LNCaP clone FGC (cell line): ENCODE results near the gene FGF18.

ENCODE experiments used
- DNase-seq: peaks from one replicate; pipeline ENCODE4 v3.0.0-alpha.2; 2011; ENCODE audit warnings: low read depth
- H3K4me3 ChIP-seq: 2 replicates; pipeline ENCODE4 v1.5.1; 2011; ENCODE audit warnings: mild to moderate bottlenecking, low read depth, low read length, control low read depth
- TF ChIP-seq, protein P1 (sequence below): IDR thresholded peaks from 2 replicates; pipeline ENCODE4 v1.5.1; 2012; ENCODE audit warnings: mild to moderate bottlenecking; ENCODE audit not compliant: control insufficient read depth, insufficient read depth; ENCODE audit errors: extremely low read depth

Gene FGF18

DNA sequence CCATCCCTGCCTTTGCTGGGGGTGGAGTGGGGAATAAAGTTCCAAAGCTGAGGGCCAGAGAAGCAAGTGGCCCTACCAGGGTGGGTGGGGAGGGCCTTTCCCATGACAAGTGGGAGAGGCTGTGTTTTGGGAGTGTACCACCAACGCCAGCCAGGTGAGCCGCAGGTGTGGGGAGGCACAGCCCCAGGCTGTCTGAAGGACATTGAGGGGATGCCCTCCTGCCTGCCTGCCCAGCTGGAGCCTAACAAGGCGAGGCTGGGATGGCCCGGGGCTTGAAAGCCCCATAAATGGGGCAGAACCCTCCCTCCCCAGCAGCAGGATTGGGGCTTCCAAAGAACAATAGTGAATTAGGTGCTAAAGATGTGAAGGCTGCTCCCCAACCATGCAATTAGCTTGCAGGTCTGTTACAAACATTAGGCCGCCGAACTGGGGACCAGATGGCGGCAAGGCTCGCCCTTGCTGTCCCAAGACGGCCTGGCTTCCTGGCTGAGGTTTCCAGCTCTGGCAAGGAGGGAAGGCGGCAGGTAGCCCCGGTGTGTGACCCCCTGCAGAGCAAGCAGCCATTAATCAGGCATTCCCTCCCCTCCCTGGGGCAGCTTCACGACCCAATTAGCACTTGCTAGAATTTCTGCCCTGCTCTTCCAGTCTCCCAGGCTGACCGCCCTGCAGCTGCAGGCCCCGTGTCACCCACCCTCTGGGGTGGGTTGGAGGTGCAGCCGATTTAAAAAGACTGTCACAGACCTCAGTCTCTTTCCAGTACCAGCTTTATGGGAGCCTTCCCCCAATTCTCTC, 42.9 kb downstream of the FGF18 start:
- no peak for DNase-seq
- TF ChIP-seq, protein P1, sequence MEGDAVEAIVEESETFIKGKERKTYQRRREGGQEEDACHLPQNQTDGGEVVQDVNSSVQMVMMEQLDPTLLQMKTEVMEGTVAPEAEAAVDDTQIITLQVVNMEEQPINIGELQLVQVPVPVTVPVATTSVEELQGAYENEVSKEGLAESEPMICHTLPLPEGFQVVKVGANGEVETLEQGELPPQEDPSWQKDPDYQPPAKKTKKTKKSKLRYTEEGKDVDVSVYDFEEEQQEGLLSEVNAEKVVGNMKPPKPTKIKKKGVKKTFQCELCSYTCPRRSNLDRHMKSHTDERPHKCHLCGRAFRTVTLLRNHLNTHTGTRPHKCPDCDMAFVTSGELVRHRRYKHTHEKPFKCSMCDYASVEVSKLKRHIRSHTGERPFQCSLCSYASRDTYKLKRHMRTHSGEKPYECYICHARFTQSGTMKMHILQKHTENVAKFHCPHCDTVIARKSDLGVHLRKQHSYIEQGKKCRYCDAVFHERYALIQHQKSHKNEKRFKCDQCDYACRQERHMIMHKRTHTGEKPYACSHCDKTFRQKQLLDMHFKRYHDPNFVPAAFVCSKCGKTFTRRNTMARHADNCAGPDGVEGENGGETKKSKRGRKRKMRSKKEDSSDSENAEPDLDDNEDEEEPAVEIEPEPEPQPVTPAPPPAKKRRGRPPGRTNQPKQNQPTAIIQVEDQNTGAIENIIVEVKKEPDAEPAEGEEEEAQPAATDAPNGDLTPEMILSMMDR = no peak
- no peak overlapping the region for H3K4me3 ChIP-seq

- H3K4me3 ChIP-seq = no peak overlapping the region
- DNase-seq = no peak
- TF ChIP-seq, protein P1 = no peak
These were observed 43.7 kb downstream of the FGF18 start for GRCh38 chr5:171462928-171463861.

DNA sequence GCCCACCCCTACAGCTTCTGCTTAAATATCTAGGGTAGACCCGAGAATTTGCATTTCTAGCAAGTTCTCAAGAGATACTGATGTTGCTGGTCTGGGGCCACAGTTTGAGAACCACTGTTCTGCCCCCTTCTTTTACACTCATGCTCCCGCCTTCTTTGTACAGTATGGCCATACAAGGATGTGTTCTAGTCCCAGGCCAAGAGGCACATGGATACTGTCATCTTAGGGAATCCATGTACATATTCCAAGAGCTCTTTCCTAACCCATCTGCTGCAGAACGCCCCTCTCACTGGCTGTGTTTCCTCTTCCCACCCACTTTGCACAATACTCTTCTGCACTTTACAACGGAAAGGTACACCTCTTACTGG, 44.4 kb downstream of the FGF18 start:
- no peak for DNase-seq
- TF ChIP-seq, protein P1 = no peak
- H3K4me3 ChIP-seq = no peak overlapping the region

DNA sequence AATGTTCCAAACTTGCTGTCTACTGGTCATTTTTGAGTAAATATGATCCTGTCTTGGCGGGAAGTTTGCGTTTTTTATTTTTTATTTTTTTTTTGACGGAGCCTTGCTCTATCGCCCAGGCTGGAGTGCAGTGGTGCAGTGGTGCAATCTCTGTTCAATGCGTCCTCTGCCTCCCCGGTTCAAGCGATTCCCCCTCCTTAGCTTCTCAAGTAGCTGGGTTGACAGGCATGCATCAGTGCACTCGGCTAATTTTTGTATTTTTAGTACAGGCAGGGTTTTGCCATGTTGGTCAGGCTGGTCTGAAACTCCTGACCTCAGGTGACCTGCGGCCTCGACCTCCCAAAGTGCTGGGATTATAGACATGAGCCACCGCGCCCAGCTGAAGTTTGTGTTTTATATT, 45.4 kb downstream of the FGF18 start:
- H3K4me3 ChIP-seq = no peak overlapping the region
- DNase-seq = no peak
- TF ChIP-seq, protein P1 = no peak

DNA sequence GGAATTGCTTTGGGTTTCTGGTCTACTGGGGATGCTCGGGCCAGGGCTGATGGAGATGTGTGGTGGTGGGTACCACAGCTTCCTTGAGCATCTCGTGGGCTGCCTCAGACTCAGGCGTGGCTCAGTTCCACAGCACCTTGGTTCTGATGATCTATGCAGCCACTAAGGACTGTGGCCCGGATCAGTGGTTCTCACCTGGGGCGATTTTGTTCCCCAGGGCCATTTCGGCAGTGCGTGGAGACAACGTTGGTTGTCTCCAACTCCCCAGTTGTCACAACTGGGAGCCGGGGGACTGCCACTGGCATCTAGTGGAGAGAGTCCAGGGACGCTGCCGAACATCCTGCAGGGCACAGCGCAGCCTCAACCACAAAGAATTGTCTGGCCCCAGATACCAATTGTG, 47.7 kb downstream of the FGF18 start:
- H3K4me3 ChIP-seq = no peak overlapping the region
- TF ChIP-seq, protein P1 = no peak
- DNase-seq = no peak

DNA sequence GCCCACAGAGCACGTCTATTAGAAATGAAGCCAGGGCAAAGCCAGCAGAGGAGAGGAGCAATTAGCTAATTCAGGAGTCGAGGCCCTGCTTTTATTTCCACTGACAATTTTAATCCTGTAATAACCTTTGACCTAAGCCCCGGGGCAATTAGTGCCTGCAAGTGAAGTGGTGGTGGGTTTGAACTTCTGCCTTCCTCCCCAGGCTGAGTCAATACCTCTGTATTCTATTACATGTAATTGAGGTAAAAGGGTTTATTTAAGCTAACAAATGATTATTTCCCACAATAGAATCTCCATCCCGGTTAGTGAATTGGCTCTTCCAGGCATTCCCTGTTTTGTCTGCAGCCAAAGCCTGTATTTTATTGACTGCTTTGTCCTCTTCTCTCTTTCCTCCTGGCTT, 49.9 kb downstream of the FGF18 start:
- TF ChIP-seq, protein P1 = no peak
- no peak for DNase-seq
- H3K4me3 ChIP-seq = no peak overlapping the region
